Mononuclear cell (primary cell): Measurements from ENCODE around the gene TMEM106C. TPM values are rescaled to one million over a fixed set of nuclear protein-coding genes. Genes with fewer than 3 reads are reported as not detected.

Source experiments
- H3K27me3 ChIP-seq: 2 replicates; pipeline ENCODE4 v1.6.0; 2011; ENCODE audit warnings: low read length, control low read depth; ENCODE audit not compliant: insufficient read depth
- H3K4me1 ChIP-seq: 2 replicates; pipeline ENCODE4 v1.5.1; 2011; ENCODE audit warnings: mild to moderate bottlenecking, low read length, control low read depth; ENCODE audit not compliant: insufficient read depth
- H3K4me3 ChIP-seq: 2 replicates; pipeline ENCODE4 v1.5.1; 2011; ENCODE audit warnings: mild to moderate bottlenecking, low read length, moderate library complexity
- H3K9me3 ChIP-seq: 2 replicates; pipeline ENCODE4 v1.5.1; 2011; ENCODE audit warnings: low read depth, mild to moderate bottlenecking, control low read depth, low read length
- total RNA-seq: library from RNA; depleted of rRNA; stranded (reverse); fragments of >200 nt; gene quantifications from one replicate; pipeline ENCODE4 v1.2.3, GENCODE V29; 2012

The TMEM106C gene
- total RNA-seq, 1 donor = 17.3 TPM

GRCh38 chr12:48005001-48005749 lies 41.8 kb downstream of the TMEM106C start:
- Histone ChIP-seq H3K4me3 (no peak overlapping the region), H3K9me3 (no peaks in the 10 kb centered on the region), H3K4me1 (peaks cover 44% of the 10 kb centered on the region), H3K27me3 (peaks cover 89% of the 10 kb centered on the region)

GRCh38 chr12:48005750-48006021 lies 42.3 kb downstream of the TMEM106C start:
- Histone ChIP-seq H3K4me3 (no peak overlapping the region), H3K27me3 (peaks cover 84% of the 10 kb centered on the region), H3K9me3 (no peaks in the 10 kb centered on the region), H3K4me1 (peaks cover 44% of the 10 kb centered on the region)

- H3K4me3 ChIP-seq = no peak overlapping the region
These were observed 43.8 kb downstream of the TMEM106C start for GRCh38 chr12:48007206-48007605.

GRCh38 chr12:48008349-48008748 lies 45.0 kb downstream of the TMEM106C start:
- Histone ChIP-seq H3K9me3 (no peaks in the 10 kb centered on the region), H3K4me1 (peaks cover 18% of the 10 kb centered on the region), H3K27me3 (peaks cover 60% of the 10 kb centered on the region), H3K4me3 (no peak overlapping the region)

More at GRCh38 chr12:48007206-48007605, 43.8 kb downstream of the TMEM106C start:
- peaks cover 71% of the 10 kb centered on the region for H3K27me3 ChIP-seq
- H3K4me1 ChIP-seq = peaks cover 30% of the 10 kb centered on the region
- H3K9me3 ChIP-seq = no peaks in the 10 kb centered on the region

- H3K4me3 ChIP-seq = no peak overlapping the region
- H3K4me1 ChIP-seq = peaks cover 12% of the 10 kb centered on the region
- peaks cover 54% of the 10 kb centered on the region for H3K27me3 ChIP-seq
- no peaks in the 10 kb centered on the region for H3K9me3 ChIP-seq
These were observed 45.6 kb downstream of the TMEM106C start for GRCh38 chr12:48008950-48009349.

DNA sequence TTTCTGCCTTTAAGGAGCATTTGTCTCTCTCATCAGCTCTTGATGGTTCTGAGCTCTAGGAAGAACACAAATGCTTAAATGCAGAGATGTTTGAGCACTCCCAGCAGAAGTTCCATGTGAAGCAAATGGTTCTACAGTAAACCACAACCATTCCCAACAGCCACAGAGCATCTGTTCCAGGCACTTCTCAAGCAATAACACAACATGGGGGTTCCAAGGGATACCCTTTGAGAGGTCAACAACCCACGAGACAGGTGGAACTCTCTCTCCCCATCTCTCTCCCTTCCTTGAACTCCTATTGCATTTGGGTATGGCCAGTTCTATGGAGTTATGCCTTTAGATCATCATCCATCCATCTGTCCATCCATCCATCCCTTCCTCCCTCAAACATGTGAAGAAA lies 46.1 kb downstream of the TMEM106C start:
- no peaks in the 10 kb centered on the region for H3K9me3 ChIP-seq
- peaks cover 50% of the 10 kb centered on the region for H3K27me3 ChIP-seq
- peaks cover 7% of the 10 kb centered on the region for H3K4me1 ChIP-seq
- H3K4me3 ChIP-seq = no peak overlapping the region

- Histone ChIP-seq H3K4me1 (no peaks in the 10 kb centered on the region), H3K4me3 (no peak overlapping the region), H3K9me3 (no peaks in the 10 kb centered on the region), H3K27me3 (peaks cover 43% of the 10 kb centered on the region)
These were observed 47.1 kb downstream of the TMEM106C start for GRCh38 chr12:48010366-48010970.

DNA sequence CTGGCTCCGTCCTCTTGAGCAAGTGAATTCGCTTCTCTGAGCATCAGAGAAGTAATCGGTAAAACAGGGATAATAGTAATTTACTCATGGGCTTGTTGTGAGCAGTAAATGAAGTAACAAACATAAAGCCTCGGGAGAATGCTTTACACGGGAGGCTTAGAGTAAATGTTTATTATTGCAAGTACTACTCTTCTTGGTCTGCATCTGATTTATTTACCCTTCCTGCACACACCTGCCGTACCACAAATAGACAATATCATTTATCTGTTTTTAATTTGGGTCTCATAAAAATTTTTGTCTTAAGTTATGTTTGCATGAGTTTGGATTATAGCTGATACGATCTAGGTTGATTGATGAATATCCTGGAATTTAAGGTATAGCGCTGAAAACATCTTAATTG lies 48.7 kb downstream of the TMEM106C start:
- peaks cover 27% of the 10 kb centered on the region for H3K27me3 ChIP-seq
- no peaks in the 10 kb centered on the region for H3K9me3 ChIP-seq
- H3K4me3 ChIP-seq = no peak overlapping the region
- no peaks in the 10 kb centered on the region for H3K4me1 ChIP-seq

- Histone ChIP-seq H3K9me3 (no peaks in the 10 kb centered on the region), H3K27me3 (peaks cover 17% of the 10 kb centered on the region), H3K4me1 (no peaks in the 10 kb centered on the region), H3K4me3 (no peak overlapping the region)
These were observed 49.9 kb downstream of the TMEM106C start for GRCh38 chr12:48013287-48013686.

- Histone ChIP-seq H3K9me3 (no peaks in the 10 kb centered on the region), H3K4me3 (no peak overlapping the region), H3K27me3 (peaks cover 11% of the 10 kb centered on the region)
These were observed 51.7 kb downstream of the TMEM106C start for GRCh38 chr12:48015129-48015528.

GRCh38 chr12:48015954-48016353 lies 52.6 kb downstream of the TMEM106C start:
- no peaks in the 10 kb centered on the region for H3K9me3 ChIP-seq
- no peaks in the 10 kb centered on the region for H3K4me1 ChIP-seq
- H3K4me3 ChIP-seq = no peak overlapping the region
- peaks cover 11% of the 10 kb centered on the region for H3K27me3 ChIP-seq

More at GRCh38 chr12:48015129-48015528, 51.7 kb downstream of the TMEM106C start:
- H3K4me1 ChIP-seq = no peaks in the 10 kb centered on the region

GRCh38 chr12:48016373-48017020 lies 53.1 kb downstream of the TMEM106C start:
- H3K27me3 ChIP-seq = peaks cover 14% of the 10 kb centered on the region
- no peaks in the 10 kb centered on the region for H3K4me1 ChIP-seq
- H3K9me3 ChIP-seq = no peaks in the 10 kb centered on the region
- H3K4me3 ChIP-seq = no peak overlapping the region

GRCh38 chr12:48017496-48017895 lies 54.1 kb downstream of the TMEM106C start:
- Histone ChIP-seq H3K9me3 (no peaks in the 10 kb centered on the region), H3K4me3 (no peak overlapping the region), H3K4me1 (no peaks in the 10 kb centered on the region), H3K27me3 (peaks cover 15% of the 10 kb centered on the region)

- Histone ChIP-seq H3K4me3 (no peak overlapping the region), H3K4me1 (no peaks in the 10 kb centered on the region), H3K27me3 (peaks cover 15% of the 10 kb centered on the region), H3K9me3 (no peaks in the 10 kb centered on the region)
These were observed 54.7 kb downstream of the TMEM106C start for GRCh38 chr12:48017921-48018617.
